Small intestine (tissue), 7 donors: ENCODE data around the gene SEC63. TPM values are rescaled to one million over a fixed set of nuclear protein-coding genes. Genes with fewer than 3 reads are reported as not detected.
"Not testable (repeated sequence)": the region's sequence is repeated elsewhere in the genome, so short reads cannot be mapped to it uniquely, and the experiment has no call there.

Source experiments
- DNase-seq, 2 donors: peaks; one replicate each; pipeline versions ENCODE4 v3.0.0 to v3.0.0-alpha.2; 2013
- FAIRE-seq: peaks from 2 replicates; lab custom pipeline; 2012; peaks lifted over from hg19 to GRCh38; lab: Jason Lieb, UNC
- H3K27ac ChIP-seq, 3 donors: one replicate each; pipeline ENCODE4 v1.5.1; 2013; ENCODE audit warnings: low read length in 2 of 3, mild to moderate bottlenecking in 2 of 3, control low read depth in 1 of 3, inconsistent platforms in 1 of 3, low read depth in 1 of 3, moderate library complexity in 1 of 3
- H3K27me3 ChIP-seq, 3 donors: one replicate each; pipeline ENCODE4 v1.6.1; 2013; ENCODE audit warnings: low read length in 3 of 3, inconsistent platforms in 1 of 3; ENCODE audit not compliant: control insufficient read depth in 3 of 3, insufficient read depth in 3 of 3
- H3K36me3 ChIP-seq, 3 donors: one replicate each; pipeline ENCODE4 v1.6.1; 2013; ENCODE audit warnings: low read length in 3 of 3, inconsistent platforms in 1 of 3, low read depth in 1 of 3, mild to moderate bottlenecking in 1 of 3, moderate library complexity in 1 of 3; ENCODE audit not compliant: control insufficient read depth in 3 of 3, insufficient read depth in 2 of 3
- H3K4me1 ChIP-seq, 3 donors: one replicate each; pipeline ENCODE4 v1.6.1; 2013; ENCODE audit warnings: low read length in 2 of 3, inconsistent platforms in 1 of 3, low read depth in 1 of 3, mild to moderate bottlenecking in 1 of 3, moderate library complexity in 1 of 3; ENCODE audit not compliant: control insufficient read depth in 3 of 3, insufficient read depth in 2 of 3
- H3K4me3 ChIP-seq, 3 donors: one replicate each; pipeline ENCODE4 v1.5.1; 2013; ENCODE audit warnings: low read length in 3 of 3, control low read depth in 1 of 3, inconsistent platforms in 1 of 3, low read depth in 1 of 3, mild to moderate bottlenecking in 1 of 3, moderate library complexity in 1 of 3
- H3K9me3 ChIP-seq, 2 donors: one replicate each; pipeline ENCODE4 v1.6.1; 2013; ENCODE audit warnings: low read depth in 1 of 2, low read length in 1 of 2; ENCODE audit not compliant: control insufficient read depth in 2 of 2, insufficient read depth in 1 of 2
- WGBS, 3 donors: extraction: QIAGEN DNeasy Blood & Tissue Kit; methylation state at CpG; one replicate each; pipeline ENCODE4 v1.1.7; 2013; 5-methylcytosine and 5-hydroxymethylcytosine counted together
- polyA plus RNA-seq, 4 donors: library from polyadenylated mRNA; stranded (reverse) in 3 of 4; unstranded in 1 of 4; fragments of 200-250 nt in 3 of 4; fragments of 120-200 nt in 1 of 4; gene quantifications; one replicate each; pipeline versions ENCODE4 v1.2.1 to v1.2.3, GENCODE V29; 2013
- donor health status: healthy with polysubstance abuse.
- donor health status: control.
- donor health status: control.
- donor health status: Bipolar disorder and iron deficiency.
- donor health status: healthy.

Gene SEC63
- polyA plus RNA-seq, 4 donors: 10.1 to 59.7 (median 20.2) TPM

DNA sequence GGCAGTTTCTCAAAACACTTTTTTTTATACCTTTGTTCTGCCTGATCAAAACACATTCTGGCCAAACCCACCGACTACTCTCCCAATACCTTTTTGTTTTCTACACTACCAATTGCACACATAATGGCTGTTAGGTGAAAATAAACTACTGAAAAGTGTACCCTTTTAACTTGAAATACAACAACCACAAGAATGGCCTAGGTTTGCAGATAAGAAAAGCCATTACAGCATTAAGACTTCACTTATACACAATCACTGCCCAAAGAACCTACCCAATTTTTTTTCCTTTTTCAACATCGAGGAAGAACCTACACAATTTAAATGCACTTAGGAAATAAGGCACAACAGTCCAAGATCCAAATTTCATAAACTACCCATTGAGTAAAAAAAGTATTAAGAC, 1.8 kb downstream of the SEC63 start:
- Histone ChIP-seq H3K4me3 (peak overlapping the region in 2 of 3 donors; percentile 19 to 81), H3K36me3 (peaks cover 0 to 7% (median 0%) of the 10 kb centered on the region in 3 donors), H3K4me1 (peaks cover 0 to 9% (median 0%) of the 10 kb centered on the region in 3 donors), H3K27ac (peak overlapping the region in 1 of 3 donors; percentile 93), H3K27me3 (no peaks in the 10 kb centered on the region), H3K9me3 (no peaks in the 10 kb centered on the region)
- DNase-seq (no peak), FAIRE-seq (no peak)
- WGBS, 3 donors: 15 to 34% (median 19%) methylated on average over 2 of the region's 2 CpGs

DNA sequence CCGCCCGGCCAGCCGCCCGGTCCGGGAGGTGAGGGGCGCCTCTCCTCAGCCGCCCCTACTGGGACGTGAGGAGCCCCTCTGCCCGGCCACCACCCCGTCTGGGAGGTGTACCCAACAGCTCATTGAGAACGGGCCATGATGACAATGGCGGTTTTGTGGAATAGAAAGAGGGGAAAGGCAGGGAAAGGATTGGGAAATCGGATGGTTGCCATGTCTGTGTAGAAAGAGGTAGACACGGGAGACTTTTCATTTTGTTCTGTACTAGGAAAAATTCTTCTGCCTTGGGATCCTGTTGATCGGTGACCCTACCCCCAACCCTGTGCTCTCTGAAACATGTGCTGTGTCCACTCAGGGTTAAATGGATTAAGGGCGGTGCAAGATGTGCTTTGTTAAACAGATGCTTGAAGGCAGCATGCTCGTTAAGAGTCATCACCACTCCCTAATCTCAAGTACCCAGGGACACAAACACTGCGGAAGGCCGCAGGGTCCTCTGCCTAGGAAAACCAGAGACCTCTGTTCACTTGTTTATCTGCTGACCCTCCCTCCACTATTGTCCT, 4.1 kb downstream of the SEC63 start:
- not testable (repeated sequence) for H3K27ac ChIP-seq, H3K4me1 ChIP-seq, H3K9me3 ChIP-seq, DNase-seq, H3K36me3 ChIP-seq, H3K27me3 ChIP-seq, FAIRE-seq, H3K4me3 ChIP-seq
- WGBS, 3 donors: 92 to 96% (median 94%) methylated on average over 14 to 17 of the region's 19 CpGs

DNA sequence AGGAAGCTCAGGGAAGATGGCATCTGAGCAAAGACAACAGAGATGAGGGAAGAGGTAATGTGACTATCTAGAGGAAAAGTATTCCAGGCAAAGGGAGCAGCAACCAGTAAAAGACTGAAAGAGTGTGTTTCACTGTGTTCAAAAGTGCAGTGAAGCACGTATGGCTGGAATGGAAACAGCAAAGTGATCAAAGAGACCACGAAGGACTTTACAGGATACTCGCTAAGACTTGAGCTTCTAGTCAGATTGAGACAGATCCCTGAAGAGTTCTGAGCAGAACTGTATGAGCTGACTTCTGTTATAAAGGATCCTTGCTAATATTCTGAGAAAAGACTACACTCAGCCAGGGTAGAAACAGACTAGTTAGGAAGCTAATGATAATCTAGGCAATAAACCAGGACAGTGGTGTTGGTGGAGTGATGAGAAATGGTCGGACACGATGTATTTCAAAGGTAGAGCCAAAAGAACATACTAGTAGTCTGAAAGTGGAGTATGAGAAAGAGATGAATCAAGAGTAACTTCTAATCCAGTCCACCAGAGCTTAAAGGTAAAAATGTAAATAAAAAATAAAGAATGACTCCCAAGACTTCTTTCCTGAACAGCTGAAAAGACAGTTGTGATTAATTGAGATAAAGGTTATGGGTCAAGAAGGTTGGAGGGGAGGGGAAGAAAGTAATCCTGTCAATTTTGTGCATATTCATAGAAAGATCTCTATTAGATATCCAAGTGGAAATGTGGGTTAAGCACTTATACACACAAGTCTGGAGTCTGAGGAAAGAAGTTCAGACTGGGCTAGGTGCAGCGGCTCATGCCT, 14.2 kb downstream of the SEC63 start:
- FAIRE-seq (no peak), DNase-seq (no peak)
- Histone ChIP-seq H3K27me3 (no peaks in the 10 kb centered on the region), H3K36me3 (peaks cover 0 to 5% (median 0%) of the 10 kb centered on the region in 3 donors), H3K4me1 (peaks cover 0 to 12% (median 0%) of the 10 kb centered on the region in 3 donors), H3K4me3 (no peak overlapping the region), H3K27ac (no peak overlapping the region), H3K9me3 (no peaks in the 10 kb centered on the region)
- 76 to 86% (median 78%) methylated on average over 6 of the region's 6 CpGs for WGBS, 3 donors

DNA sequence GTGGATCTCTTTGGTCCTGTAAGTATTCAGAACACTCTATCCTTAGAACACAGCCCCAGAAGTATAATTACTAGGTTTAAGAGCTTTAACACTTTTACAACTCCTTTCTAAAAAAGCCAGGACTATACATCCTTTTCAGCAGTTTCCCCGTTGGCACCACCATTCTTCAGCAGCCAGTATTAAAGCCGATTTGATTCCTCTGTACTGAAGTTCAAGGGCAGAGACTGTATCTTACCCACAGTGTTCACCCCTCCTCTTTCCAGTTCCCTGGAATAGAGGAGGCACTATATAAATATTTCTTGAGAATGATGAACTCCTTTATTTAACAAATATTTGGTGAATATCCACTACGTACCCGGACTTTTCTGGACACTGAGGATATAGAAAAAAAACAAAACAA, 15.9 kb downstream of the SEC63 start:
- peaks cover 0 to 6% (median 0%) of the 10 kb centered on the region in 3 donors for H3K36me3 ChIP-seq
- no peak for DNase-seq
- no peaks in the 10 kb centered on the region for H3K27me3 ChIP-seq
- H3K9me3 ChIP-seq: no peaks in the 10 kb centered on the region
- H3K4me3 ChIP-seq: no peak overlapping the region
- 43 to 52% (median 49%) methylated on average over 4 of the region's 4 CpGs for WGBS, 3 donors
- FAIRE-seq: no peak
- H3K4me1 ChIP-seq: peaks cover 0 to 7% (median 0%) of the 10 kb centered on the region in 3 donors
- no peak overlapping the region for H3K27ac ChIP-seq

DNA sequence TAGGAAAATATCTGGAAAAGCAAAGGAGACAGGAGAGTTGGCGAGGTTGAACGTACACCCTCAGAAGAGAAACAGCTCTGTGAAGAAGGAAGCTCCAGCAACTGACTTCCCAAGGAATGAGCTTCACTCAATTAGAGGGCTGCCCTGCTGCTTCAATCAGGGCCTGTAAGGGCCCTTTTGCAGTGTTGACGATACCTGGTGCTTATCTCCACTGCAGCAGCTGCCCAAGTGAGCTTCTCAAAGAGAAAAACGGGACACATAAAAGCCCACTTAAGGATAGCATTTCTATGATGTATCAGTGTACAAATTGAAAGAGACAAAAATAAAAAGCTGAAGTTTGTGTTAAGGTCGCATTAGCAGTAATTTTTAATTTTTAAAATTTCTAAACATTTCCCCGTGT, 16.4 kb downstream of the SEC63 start:
- Histone ChIP-seq H3K27ac (no peak overlapping the region), H3K27me3 (no peaks in the 10 kb centered on the region), H3K36me3 (peaks cover 0 to 6% (median 0%) of the 10 kb centered on the region in 3 donors), H3K4me1 (peaks cover 0 to 7% (median 0%) of the 10 kb centered on the region in 3 donors), H3K9me3 (no peaks in the 10 kb centered on the region), H3K4me3 (no peak overlapping the region)
- WGBS, 3 donors: 76 to 80% (median 77%) methylated on average over 6 of the region's 6 CpGs
- DNase-seq (no peak), FAIRE-seq (no peak)

DNA sequence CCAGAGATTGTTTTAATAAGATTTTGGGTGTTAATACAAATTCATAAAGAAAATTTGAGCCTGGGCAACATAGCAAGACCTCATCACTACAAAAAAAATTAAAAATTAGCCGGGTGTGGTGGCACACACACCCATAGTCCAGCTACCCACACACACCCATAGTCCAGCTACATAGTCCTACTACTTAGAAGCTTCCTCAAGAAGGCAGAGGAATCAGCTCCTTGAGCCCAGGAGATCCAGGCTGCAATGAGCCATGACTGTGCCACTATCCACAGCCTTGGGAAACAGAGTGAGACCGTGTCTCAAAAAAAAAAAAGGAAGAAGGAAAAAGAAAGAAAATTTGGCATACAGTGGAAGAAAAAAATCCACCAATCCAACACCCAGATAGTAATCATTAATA, 16.8 kb downstream of the SEC63 start:
- Histone ChIP-seq H3K4me3 (no peak overlapping the region), H3K9me3 (no peaks in the 10 kb centered on the region), H3K36me3 (peaks cover 0 to 6% (median 0%) of the 10 kb centered on the region in 3 donors), H3K4me1 (peaks cover 0 to 7% (median 0%) of the 10 kb centered on the region in 3 donors), H3K27ac (no peak overlapping the region), H3K27me3 (no peaks in the 10 kb centered on the region)
- WGBS, 3 donors: 88 to 98% (median 90%) methylated on average over 2 of the region's 2 CpGs
- FAIRE-seq (no peak), DNase-seq (no peak)

DNA sequence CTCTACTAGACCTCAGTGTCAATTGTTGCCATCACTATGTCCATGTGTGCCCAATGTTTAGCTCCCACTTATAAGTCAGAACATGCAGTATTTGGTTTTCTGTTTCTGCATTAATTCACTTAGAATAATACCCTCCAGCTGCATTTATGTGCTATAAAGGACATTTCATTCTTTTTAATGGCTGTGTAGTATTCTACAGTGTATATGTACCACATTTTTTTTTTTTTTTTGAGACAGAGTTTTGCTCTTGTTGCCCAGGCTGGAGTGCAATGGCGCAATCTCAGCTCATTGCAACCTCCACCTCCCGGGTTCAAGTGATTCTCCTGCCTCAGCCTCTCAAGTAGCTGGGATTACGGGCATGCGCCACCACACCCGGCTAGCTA, 21.1 kb downstream of the SEC63 start:
- not testable (repeated sequence) for H3K27ac ChIP-seq, H3K4me3 ChIP-seq, DNase-seq, H3K4me1 ChIP-seq, H3K9me3 ChIP-seq, FAIRE-seq, H3K27me3 ChIP-seq, H3K36me3 ChIP-seq
- 95 to 100% (median 100%) methylated on average over 5 of the region's 5 CpGs for WGBS, 3 donors

DNA sequence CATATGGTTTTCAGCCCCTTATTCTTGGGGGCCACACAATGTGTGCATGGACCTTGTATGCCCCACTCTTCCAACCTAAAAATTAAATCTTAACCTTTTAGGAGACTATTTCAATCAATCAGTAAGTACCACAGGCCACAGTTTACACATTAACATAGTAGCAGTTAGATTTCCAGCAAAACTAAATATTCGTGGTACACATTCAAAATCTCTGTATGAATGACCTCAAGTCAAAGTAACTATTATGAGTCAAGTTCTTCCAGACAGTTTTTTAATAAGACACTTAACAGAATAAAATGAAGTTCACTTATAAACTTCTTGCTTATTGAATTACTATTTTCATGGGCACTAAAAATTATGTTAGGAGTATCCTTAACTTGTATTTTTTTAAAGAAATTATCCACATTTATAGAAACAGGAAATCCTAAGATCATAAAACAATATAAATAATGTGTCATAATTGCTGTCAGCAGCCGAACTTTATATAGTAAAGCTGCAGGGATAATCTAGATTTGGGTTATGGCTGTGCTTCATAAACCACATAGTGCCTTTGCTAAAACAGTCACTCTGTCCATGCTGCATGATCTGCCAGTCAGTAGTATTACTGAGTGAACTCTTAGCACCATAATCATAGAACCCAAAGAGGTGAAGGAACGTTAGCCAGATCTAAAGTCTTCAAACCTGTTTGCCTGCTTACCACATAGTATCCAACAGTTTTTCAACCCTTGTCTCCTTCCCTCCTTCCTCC, 21.7 kb downstream of the SEC63 start:
- no peak for FAIRE-seq
- no peak overlapping the region for H3K27ac ChIP-seq
- H3K9me3 ChIP-seq: peaks cover 0 to 11% of the 10 kb centered on the region in 2 donors
- no peaks in the 10 kb centered on the region for H3K27me3 ChIP-seq
- H3K36me3 ChIP-seq: peaks cover 0 to 6% (median 0%) of the 10 kb centered on the region in 3 donors
- WGBS, 3 donors: 48 to 56% (median 53%) methylated on average over 3 of the region's 3 CpGs
- DNase-seq: no peak
- H3K4me3 ChIP-seq: no peak overlapping the region
- H3K4me1 ChIP-seq: no peaks in the 10 kb centered on the region
